HFFc6 (cell line): ENCODE measurements around the gene HCK. TPM values are rescaled to one million over a fixed set of nuclear protein-coding genes. Genes with fewer than 3 reads are reported as not detected.

Source experiments
- DNase-seq: peaks from one replicate; pipeline ENCODE4 v3.0.0-alpha.2; 2018
- H3K27ac Mint-ChIP-seq: 2 replicates; pipeline ENCODE4 v1.8.0; 2020; ENCODE audit warnings: mild to moderate bottlenecking, mixed read lengths
- H3K27me3 Mint-ChIP-seq: 2 replicates; pipeline ENCODE4 v1.8.0; 2021; ENCODE audit warnings: mild to moderate bottlenecking, moderate library complexity, mixed read lengths; ENCODE audit not compliant: insufficient read depth
- H3K36me3 Mint-ChIP-seq: 2 replicates; pipeline ENCODE4 v1.8.0; 2021; ENCODE audit warnings: low read depth, mixed read lengths
- H3K4me1 Mint-ChIP-seq: 2 replicates; pipeline ENCODE4 v1.8.0; 2020; ENCODE audit warnings: low read depth, mixed read lengths
- H3K4me3 Mint-ChIP-seq: 2 replicates; pipeline ENCODE4 v1.8.0; 2020; ENCODE audit warnings: mild to moderate bottlenecking, moderate library complexity, mixed read lengths
- H3K9me3 Mint-ChIP-seq: 2 replicates; pipeline ENCODE4 v1.8.0; 2020; ENCODE audit warnings: mild to moderate bottlenecking, mixed read lengths
- CTCF ChIP-seq: fragments of 200-600 bp; sonication (generic); IDR thresholded peaks from 2 replicates; pipeline ENCODE4 v1.5.0; 2021; ENCODE audit warnings: antibody characterized with exemption, mild to moderate bottlenecking
- total RNA-seq, 6 experiments: library from RNA; stranded (reverse); fragmentation: NEBNext Ultra II Directional; extraction: Animal tissue kit (Norgen Biotek cat#: 25700); gene quantifications; 2 replicates in 1 of 6; 3 replicates in 5 of 6; pipeline ENCODE4 v1.2.3, GENCODE V29; 2021

The HCK gene
- total RNA-seq, 6 experiments from 2014 or later: not detected

- Mint-ChIP-seq H3K27ac (no peak overlapping the region), H3K36me3 (no peaks in the 10 kb centered on the region), H3K9me3 (no peaks in the 10 kb centered on the region), H3K4me3 (no peak overlapping the region), H3K27me3 (peaks cover 35% of the 10 kb centered on the region), H3K4me1 (no peaks in the 10 kb centered on the region; the same call in 1 of the 2 replicates)
- TF ChIP-seq CTCF: no peak
- no peak for DNase-seq
These were observed 44.0 kb upstream of the HCK start for GRCh38 chr20:32007787-32008616.

- no peak for TF ChIP-seq CTCF
- Mint-ChIP-seq H3K4me3 (no peak overlapping the region), H3K27me3 (peaks cover 36% of the 10 kb centered on the region), H3K9me3 (no peaks in the 10 kb centered on the region), H3K27ac (no peak overlapping the region), H3K4me1 (no peaks in the 10 kb centered on the region; the same call in 1 of the 2 replicates), H3K36me3 (no peaks in the 10 kb centered on the region)
- no peak for DNase-seq
These were observed 42.5 kb upstream of the HCK start for GRCh38 chr20:32009564-32009963.

GRCh38 chr20:32010101-32010500 is 41.9 kb upstream of the HCK start, which contains the start of gene CCM2L:
CCM2L (plus strand) TSS chr20:32010438; CDS start chr20:32010455, 17 bp downstream.
- Mint-ChIP-seq H3K27me3 (peaks cover 38% of the 10 kb centered on the region), H3K27ac (no peak within 1 kb of the TSS), H3K36me3 (no peaks in the 10 kb centered on the region), H3K9me3 (no peaks in the 10 kb centered on the region), H3K4me1 (no peaks in the 10 kb centered on the region; the same call in 1 of the 2 replicates), H3K4me3 (no peak within 1 kb of the TSS)
- no peak for DNase-seq
- no peak for TF ChIP-seq CTCF

- H3K27ac Mint-ChIP-seq: no peak overlapping the region
- no peak for DNase-seq
These were observed 41.4 kb upstream of the HCK start for GRCh38 chr20:32010666-32011065.

GRCh38 chr20:32012159-32012688 is 39.8 kb upstream of the HCK start:
- Mint-ChIP-seq H3K27ac (no peak overlapping the region), H3K4me1 (no peaks in the 10 kb centered on the region; the same call in 1 of the 2 replicates), H3K9me3 (no peaks in the 10 kb centered on the region), H3K4me3 (no peak overlapping the region), H3K36me3 (no peaks in the 10 kb centered on the region), H3K27me3 (peaks cover 43% of the 10 kb centered on the region)
- no peak for TF ChIP-seq CTCF
- no peak for DNase-seq

More at GRCh38 chr20:32010666-32011065, 41.4 kb upstream of the HCK start:
- H3K36me3 Mint-ChIP-seq: no peaks in the 10 kb centered on the region
- H3K4me1 Mint-ChIP-seq: no peaks in the 10 kb centered on the region; the same call in 1 of the 2 replicates
- H3K4me3 Mint-ChIP-seq: no peak overlapping the region
- peaks cover 42% of the 10 kb centered on the region for H3K27me3 Mint-ChIP-seq
- no peak for TF ChIP-seq CTCF
- no peaks in the 10 kb centered on the region for H3K9me3 Mint-ChIP-seq
